Panc1 (cell line): Measurements from ENCODE around the gene POU2F1.

ENCODE experiments used
- POLR2AphosphoS5 ChIP-seq: IDR thresholded peaks from 2 replicates; pipeline ENCODE4 v1.6.1; 2012; ENCODE audit warnings: mild to moderate bottlenecking, low read depth, low read length, moderate library complexity
- SIN3A ChIP-seq: IDR thresholded peaks from 2 replicates; pipeline ENCODE4 v1.6.1; 2012; ENCODE audit warnings: low read depth, mild to moderate bottlenecking, low read length, moderate library complexity, borderline replicate concordance; ENCODE audit not compliant: insufficient read depth
- TCF7L2 ChIP-seq: IDR thresholded peaks from 2 replicates; pipeline ENCODE4 v1.6.1; 2011; ENCODE audit warnings: mild to moderate bottlenecking, low read depth, low read length, inconsistent platforms
- TF ChIP-seq, protein P1 (sequence below): fragments of 450-650 bp; IDR thresholded peaks from 2 replicates; pipeline ENCODE4 v1.5.1; 2017; ENCODE audit warnings: mild to moderate bottlenecking
- TF ChIP-seq, protein P2 (sequence below), 2 experiments: IDR thresholded peaks; 2 replicates each; pipeline ENCODE4 v1.6.1; 2011 to 2012; ENCODE audit warnings: low read depth in 2 of 2, control low read depth in 1 of 2, low read length in 1 of 2, mild to moderate bottlenecking in 1 of 2, moderate library complexity in 1 of 2; ENCODE audit not compliant: insufficient read depth in 1 of 2

DNA sequence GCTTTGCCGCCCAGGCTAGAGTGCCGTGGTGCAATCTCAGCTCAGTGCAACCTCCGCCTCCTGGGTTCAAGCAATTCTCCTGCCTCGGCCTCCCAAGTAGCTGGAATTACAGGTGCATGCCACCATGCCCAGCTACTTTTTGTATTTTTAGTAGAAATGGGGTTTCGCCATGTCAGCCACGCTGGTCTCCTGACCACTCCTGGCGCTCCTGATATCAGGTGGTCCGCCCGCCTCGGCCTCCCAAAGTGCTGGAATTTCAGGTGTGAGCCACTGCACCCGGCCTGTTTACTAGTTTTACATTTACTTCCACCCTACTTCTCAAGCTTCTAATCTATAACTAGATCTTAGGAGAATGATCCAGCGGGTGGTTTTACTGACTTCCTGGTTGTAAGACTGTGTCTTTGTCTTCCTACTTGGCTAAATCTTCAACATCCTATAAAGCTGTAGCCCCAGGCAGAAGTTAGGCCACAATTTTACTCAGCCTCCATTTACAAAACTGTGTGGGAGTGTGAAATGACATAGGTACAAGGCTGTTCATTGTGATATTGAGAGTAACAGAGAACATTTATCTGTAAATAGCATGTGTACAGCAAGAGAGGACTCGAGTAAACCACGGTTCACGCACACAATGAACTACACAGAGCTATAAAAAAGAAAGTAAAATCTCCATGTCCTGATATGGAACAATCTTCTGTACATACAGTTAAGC is 9.6 kb upstream of the POU2F1 start:
- TF ChIP-seq, protein P1, sequence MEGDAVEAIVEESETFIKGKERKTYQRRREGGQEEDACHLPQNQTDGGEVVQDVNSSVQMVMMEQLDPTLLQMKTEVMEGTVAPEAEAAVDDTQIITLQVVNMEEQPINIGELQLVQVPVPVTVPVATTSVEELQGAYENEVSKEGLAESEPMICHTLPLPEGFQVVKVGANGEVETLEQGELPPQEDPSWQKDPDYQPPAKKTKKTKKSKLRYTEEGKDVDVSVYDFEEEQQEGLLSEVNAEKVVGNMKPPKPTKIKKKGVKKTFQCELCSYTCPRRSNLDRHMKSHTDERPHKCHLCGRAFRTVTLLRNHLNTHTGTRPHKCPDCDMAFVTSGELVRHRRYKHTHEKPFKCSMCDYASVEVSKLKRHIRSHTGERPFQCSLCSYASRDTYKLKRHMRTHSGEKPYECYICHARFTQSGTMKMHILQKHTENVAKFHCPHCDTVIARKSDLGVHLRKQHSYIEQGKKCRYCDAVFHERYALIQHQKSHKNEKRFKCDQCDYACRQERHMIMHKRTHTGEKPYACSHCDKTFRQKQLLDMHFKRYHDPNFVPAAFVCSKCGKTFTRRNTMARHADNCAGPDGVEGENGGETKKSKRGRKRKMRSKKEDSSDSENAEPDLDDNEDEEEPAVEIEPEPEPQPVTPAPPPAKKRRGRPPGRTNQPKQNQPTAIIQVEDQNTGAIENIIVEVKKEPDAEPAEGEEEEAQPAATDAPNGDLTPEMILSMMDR = no peak
- TF ChIP-seq, protein P2, sequence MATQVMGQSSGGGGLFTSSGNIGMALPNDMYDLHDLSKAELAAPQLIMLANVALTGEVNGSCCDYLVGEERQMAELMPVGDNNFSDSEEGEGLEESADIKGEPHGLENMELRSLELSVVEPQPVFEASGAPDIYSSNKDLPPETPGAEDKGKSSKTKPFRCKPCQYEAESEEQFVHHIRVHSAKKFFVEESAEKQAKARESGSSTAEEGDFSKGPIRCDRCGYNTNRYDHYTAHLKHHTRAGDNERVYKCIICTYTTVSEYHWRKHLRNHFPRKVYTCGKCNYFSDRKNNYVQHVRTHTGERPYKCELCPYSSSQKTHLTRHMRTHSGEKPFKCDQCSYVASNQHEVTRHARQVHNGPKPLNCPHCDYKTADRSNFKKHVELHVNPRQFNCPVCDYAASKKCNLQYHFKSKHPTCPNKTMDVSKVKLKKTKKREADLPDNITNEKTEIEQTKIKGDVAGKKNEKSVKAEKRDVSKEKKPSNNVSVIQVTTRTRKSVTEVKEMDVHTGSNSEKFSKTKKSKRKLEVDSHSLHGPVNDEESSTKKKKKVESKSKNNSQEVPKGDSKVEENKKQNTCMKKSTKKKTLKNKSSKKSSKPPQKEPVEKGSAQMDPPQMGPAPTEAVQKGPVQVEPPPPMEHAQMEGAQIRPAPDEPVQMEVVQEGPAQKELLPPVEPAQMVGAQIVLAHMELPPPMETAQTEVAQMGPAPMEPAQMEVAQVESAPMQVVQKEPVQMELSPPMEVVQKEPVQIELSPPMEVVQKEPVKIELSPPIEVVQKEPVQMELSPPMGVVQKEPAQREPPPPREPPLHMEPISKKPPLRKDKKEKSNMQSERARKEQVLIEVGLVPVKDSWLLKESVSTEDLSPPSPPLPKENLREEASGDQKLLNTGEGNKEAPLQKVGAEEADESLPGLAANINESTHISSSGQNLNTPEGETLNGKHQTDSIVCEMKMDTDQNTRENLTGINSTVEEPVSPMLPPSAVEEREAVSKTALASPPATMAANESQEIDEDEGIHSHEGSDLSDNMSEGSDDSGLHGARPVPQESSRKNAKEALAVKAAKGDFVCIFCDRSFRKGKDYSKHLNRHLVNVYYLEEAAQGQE (IDR thresholded peaks at IDR 0.05; ENCODE audit: insufficient read depth in 1 of 2, low read depth in 2 of 2, low read length in 1 of 2) = no peak
- TF ChIP-seq POLR2AphosphoS5 = no peak
- TF ChIP-seq SIN3A = no peak
- no peak for TF ChIP-seq TCF7L2
